Activated CD4-positive, alpha-beta T cell treated with anti-CD3 and anti-CD28 coated beads, Interleukin-2, amount 50 U/mL, for 24 hours (primary cell): ENCODE results near the gene TAF4.
"Not testable (repeated sequence)": the region's sequence is repeated elsewhere in the genome, so short reads cannot be mapped to it uniquely, and the experiment has no call there.

ENCODE experiments used
- DNase-seq, 2 donors: peaks; one replicate each; pipeline ENCODE4 v3.0.0-alpha.2; 2020; ENCODE audit warnings: low read depth in 1 of 2, low spot score in 1 of 2

The TAF4 gene

GRCh38 chr20:62065674-62066338 lies at the start of gene TAF4:
TSS of gene TAF4 (minus strand) at chr20:62065881. CDS start at chr20:62065810, 71 bp downstream.
- DNase-seq: peak; percentile 66 to 68

GRCh38 chr20:62114894-62115293 lies 49.2 kb upstream of the TAF4 start:
- no peak for DNase-seq

- DNase-seq: no peak
Observed at GRCh38 chr20:62112368-62112767, 46.7 kb upstream of the TAF4 start.

GRCh38 chr20:62111148-62111547 lies 45.5 kb upstream of the TAF4 start:
- DNase-seq: no peak

- DNase-seq: no peak
Observed at GRCh38 chr20:62105592-62105991, 39.9 kb upstream of the TAF4 start.

- no peak for DNase-seq
Observed at GRCh38 chr20:62104791-62105345, 39.2 kb upstream of the TAF4 start.

GRCh38 chr20:62104234-62104789 lies 38.6 kb upstream of the TAF4 start:
- DNase-seq: no peak

GRCh38 chr20:62103508-62104233 lies 38.0 kb upstream of the TAF4 start:
- no peak for DNase-seq

GRCh38 chr20:62101078-62101477 lies 35.4 kb upstream of the TAF4 start:
- no peak for DNase-seq

GRCh38 chr20:62097881-62098407 lies 32.3 kb upstream of the TAF4 start:
- no peak for DNase-seq

GRCh38 chr20:62096421-62097380 lies 31.0 kb upstream of the TAF4 start:
- DNase-seq: no peak

- DNase-seq: no peak
Observed at GRCh38 chr20:62089393-62089792, 23.7 kb upstream of the TAF4 start.

GRCh38 chr20:62088258-62089127 lies 22.8 kb upstream of the TAF4 start:
- no peak for DNase-seq

- DNase-seq: no peak
Observed at GRCh38 chr20:62087632-62088031, 22.0 kb upstream of the TAF4 start.

GRCh38 chr20:62087227-62087626 lies 21.5 kb upstream of the TAF4 start:
- no peak for DNase-seq

- DNase-seq: no peak
Observed at GRCh38 chr20:62085206-62085605, 19.5 kb upstream of the TAF4 start.

- not testable (repeated sequence) for DNase-seq
Observed at GRCh38 chr20:62084224-62084623, 18.5 kb upstream of the TAF4 start.

- DNase-seq: no peak
Observed at GRCh38 chr20:62083312-62083711, 17.6 kb upstream of the TAF4 start.

- no peak for DNase-seq
Observed at GRCh38 chr20:62080249-62080990, 14.7 kb upstream of the TAF4 start.
